HTERT RPE-1 (cell line): ENCODE measurements around the gene CENPF.

Experiments
- in situ Hi-C: fragments of 300-500 bp; cut with MboI; formaldehyde crosslinking; loops from 4 replicates; pipeline ENCODE4 v1.14.3; 2020; ENCODE audit warnings: low sequenced_read_pairs

CENPF gene

GRCh38 chr1:214707306-214708087, 104.5 kb downstream of the CENPF start:
- in situ Hi-C loops, result no loop called here

DNA sequence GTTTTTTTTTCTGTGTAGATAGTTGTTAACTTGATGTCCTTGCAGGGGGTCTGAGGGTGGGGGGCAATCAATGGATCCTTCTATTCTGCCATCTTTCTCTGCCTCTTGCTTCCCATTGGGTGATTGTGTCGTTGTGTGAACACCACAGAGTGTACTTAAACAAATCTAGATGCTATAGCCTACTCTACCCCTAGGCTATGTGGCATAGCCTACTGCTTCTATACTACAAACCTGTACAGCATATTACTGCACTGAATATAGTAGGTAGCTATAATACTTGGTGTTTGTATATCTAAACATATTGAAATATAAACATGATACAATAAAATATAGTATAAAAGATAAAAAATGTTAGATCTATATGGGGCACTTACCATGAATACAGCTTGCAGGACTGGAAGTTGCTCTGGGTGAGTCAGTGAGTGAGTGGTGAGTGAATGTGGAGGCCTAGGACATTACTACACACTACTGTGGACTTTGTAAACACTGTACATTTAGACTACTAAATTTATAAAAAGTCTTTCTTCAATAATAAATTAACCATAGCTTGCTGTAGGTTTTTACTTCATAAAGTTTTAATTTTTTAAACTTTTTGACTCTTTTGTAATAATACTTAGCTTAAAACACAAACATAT, 105.4 kb downstream of the CENPF start:
- in situ Hi-C loops, result no loop called here

GRCh38 chr1:214709241-214709640, 106.2 kb downstream of the CENPF start:
- in situ Hi-C loops, result no loop called here

- in situ Hi-C loops, result no loop called here
Observed at GRCh38 chr1:214712737-214713136, 109.7 kb downstream of the CENPF start.
